ENCODE results near the gene RNF34. TPM values are rescaled to one million over a fixed set of nuclear protein-coding genes. Genes with fewer than 3 reads are reported as not detected.

RNF34 gene
- total RNA-seq, 1 experiment from 2014 or later, result 66.4 TPM

GRCh38 chr12:121424624-121424975, 24.7 kb downstream of the RNF34 start:
- Histone ChIP-seq H4K20me1 (ENCODE audit: control insufficient read depth, insufficient read depth, insufficient read length) (no peaks in the 10 kb centered on the region), H4K8ac (replicated peaks; ENCODE audit: insufficient read length, low read depth, low read length) (no peak overlapping the region), H3K9ac (ENCODE audit: extremely low read depth, insufficient read length, low read length) (no peak overlapping the region), H3K4me1 (ENCODE audit: insufficient read depth, low read length) (no peaks in the 10 kb centered on the region), H3K4me2 (ENCODE audit: insufficient read depth, insufficient read length, low read length) (no peak overlapping the region), H3K79me2 (ENCODE audit: insufficient read depth, low read length) (no peaks in the 10 kb centered on the region), H3K14ac (ENCODE audit: insufficient read depth, low read length) (no peak overlapping the region), H3K27ac (ENCODE audit: insufficient read length, low read depth, low read length) (no peak overlapping the region), H3K27me3 (ENCODE audit: insufficient read depth, low read length) (no peaks in the 10 kb centered on the region), H3K18ac (ENCODE audit: insufficient read length, low read depth, low read length) (no peak overlapping the region), H3T11ph (ENCODE audit: low read length) (no peak overlapping the region), H3K79me1 (ENCODE audit: insufficient read depth, low read depth, low read length, poor library complexity, severe bottlenecking) (no peaks in the 10 kb centered on the region), H2BK5ac (ENCODE audit: insufficient read length, low read length) (no peak overlapping the region), H4K5ac (ENCODE audit: insufficient read length, low read depth, low read length) (no peak overlapping the region), H2BK20ac (ENCODE audit: low read depth, low read length, poor library complexity, severe bottlenecking) (no peak overlapping the region), H3K9me3 (ENCODE audit: control insufficient read depth, low read depth, low read length) (no peaks in the 10 kb centered on the region), H3K23ac (ENCODE audit: insufficient read length, low read depth, low read length) (no peak overlapping the region), H2BK12ac (ENCODE audit: insufficient read length, low read depth, low read length) (no peak overlapping the region), H3K23me2 (ENCODE audit: insufficient read length, low read depth, low read length, poor library complexity, severe bottlenecking) (no peaks in the 10 kb centered on the region), H2BK120ac (ENCODE audit: low read depth, low read length, poor library complexity, severe bottlenecking) (no peak overlapping the region), H3K4ac (ENCODE audit: low read depth, low read length) (no peak overlapping the region), H3K56ac (ENCODE audit: insufficient read length, low read depth, low read length) (no peak overlapping the region), H2AK5ac (ENCODE audit: insufficient read length, low read length) (no peak overlapping the region), H4K91ac (ENCODE audit: insufficient read length, low read depth, low read length) (no peak overlapping the region), H2BK15ac (ENCODE audit: low read depth, low read length) (no peak overlapping the region), H2AFZ (ENCODE audit: low read length) (no peak overlapping the region)
- WGBS (ENCODE audit: extremely low coverage, insufficient read length, low lambda C conversion rate), result no CpG with 5 or more reads among the region's 1 CpG
- no peaks in the 10 kb centered on the region for H3K27me3 Mint-ChIP-seq (ENCODE audit: low read depth)
- DNase-seq, result no peak
- H3K36me3 Mint-ChIP-seq (ENCODE audit: insufficient read depth in 1 of 3, low read depth in 3 of 3), result peaks cover 39 to 97% (median 89%) of the 10 kb centered on the region in 3 experiments; a peak in 6 of 7 replicates
- no peaks in the 10 kb centered on the region for H3K4me1 Mint-ChIP-seq
- H3K27ac Mint-ChIP-seq, result no peak overlapping the region
- no peaks in the 10 kb centered on the region for H3K9me3 Mint-ChIP-seq
- no peak for TF ChIP-seq CTCF (conservative IDR thresholded peaks at IDR 0.05)
- no peak overlapping the region for H3K4me3 Mint-ChIP-seq

Measured in H9 (cell line).